Astrocyte of the hippocampus (primary cell): Measurements from ENCODE around the gene TTL.
"Not testable (repeated sequence)": the region's sequence is repeated elsewhere in the genome, so short reads cannot be mapped to it uniquely, and the experiment has no call there.

ENCODE experiments used
- DNase-seq: peaks from one replicate; pipeline ENCODE4 v3.0.0; 2011; ENCODE audit warnings: low read depth, low spot score

TTL gene

GRCh38 chr2:112481528-112482233, at the start of gene TTL:
Gene TTL (plus strand): TSS chr2:112482156. CDS start chr2:112482345, 189 bp downstream.
- DNase-seq: peak; percentile 90

- not testable (repeated sequence) for DNase-seq
These were observed 49.6 kb upstream of the TTL start for GRCh38 chr2:112432390-112432734.

GRCh38 chr2:112432735-112433479, 49.0 kb upstream of the TTL start:
- not testable (repeated sequence) for DNase-seq

- peak; percentile 94 for DNase-seq
These were observed 48.5 kb upstream of the TTL start, which contains the start of gene RGPD8 for GRCh38 chr2:112433480-112433879. Gene RGPD8 (minus strand): TSS chr2:112433645. CDS start chr2:112433453, 192 bp downstream.

GRCh38 chr2:112433932-112434730, 47.8 kb upstream of the TTL start:
- DNase-seq: no peak

GRCh38 chr2:112434890-112435715, 46.9 kb upstream of the TTL start:
- DNase-seq: not testable (repeated sequence)

GRCh38 chr2:112435716-112436431, 46.1 kb upstream of the TTL start:
- not testable (repeated sequence) for DNase-seq

- DNase-seq: not testable (repeated sequence)
These were observed 45.0 kb upstream of the TTL start for GRCh38 chr2:112436993-112437392.

- DNase-seq: not testable (repeated sequence)
These were observed 44.5 kb upstream of the TTL start for GRCh38 chr2:112437405-112437831.

- not testable (repeated sequence) for DNase-seq
These were observed 43.2 kb upstream of the TTL start for GRCh38 chr2:112438603-112439261.

- not testable (repeated sequence) for DNase-seq
These were observed 37.7 kb upstream of the TTL start for GRCh38 chr2:112444256-112444655.

- no peak for DNase-seq
These were observed 32.1 kb upstream of the TTL start for GRCh38 chr2:112449854-112450253.

GRCh38 chr2:112451317-112451716, 30.6 kb upstream of the TTL start:
- DNase-seq: no peak

GRCh38 chr2:112454586-112454985, 27.4 kb upstream of the TTL start:
- DNase-seq: no peak

GRCh38 chr2:112459372-112459771, 22.6 kb upstream of the TTL start:
- DNase-seq: no peak

- no peak for DNase-seq
These were observed 19.8 kb upstream of the TTL start for GRCh38 chr2:112462178-112462577.

- DNase-seq: no peak
These were observed 18.7 kb upstream of the TTL start for GRCh38 chr2:112463256-112463655.

GRCh38 chr2:112465382-112465781, 16.6 kb upstream of the TTL start:
- peak; percentile 35 for DNase-seq

GRCh38 chr2:112472547-112473263, 9.3 kb upstream of the TTL start:
- DNase-seq: no peak
